Nucleus accumbens (tissue), 56 donors: ENCODE measurements around the gene CDKAL1.

Experiments used
- DNase-seq, 56 donors: peaks; one replicate each; lab custom pipeline; 2025; lab: John Stamatoyannopoulos, UW

The CDKAL1 gene

GRCh38 chr6:20856681-20857288 lies 322.5 kb downstream of the CDKAL1 start:
- DNase-seq, result no peak

GRCh38 chr6:20861481-20861880 lies 327.2 kb downstream of the CDKAL1 start:
- DNase-seq, result no peak

- no peak for DNase-seq
These were observed 331.8 kb downstream of the CDKAL1 start for GRCh38 chr6:20866036-20866435.

GRCh38 chr6:20866935-20867703 lies 332.9 kb downstream of the CDKAL1 start:
- DNase-seq, result no peak

GRCh38 chr6:20868397-20869096 lies 334.3 kb downstream of the CDKAL1 start:
- DNase-seq, result peak in 1 of 56 donors; percentile 2

- DNase-seq, result no peak
These were observed 335.8 kb downstream of the CDKAL1 start for GRCh38 chr6:20870021-20870420.

GRCh38 chr6:20870493-20870892 lies 336.2 kb downstream of the CDKAL1 start:
- DNase-seq, result no peak

- DNase-seq, result no peak
These were observed 339.4 kb downstream of the CDKAL1 start for GRCh38 chr6:20873425-20874190.

GRCh38 chr6:20875369-20875963 lies 341.2 kb downstream of the CDKAL1 start:
- no peak for DNase-seq

GRCh38 chr6:20876036-20876435 lies 341.8 kb downstream of the CDKAL1 start:
- DNase-seq, result no peak

GRCh38 chr6:20876561-20876960 lies 342.3 kb downstream of the CDKAL1 start:
- DNase-seq, result no peak

GRCh38 chr6:20877008-20877937 lies 343.0 kb downstream of the CDKAL1 start:
- peak in 1 of 56 donors; percentile 1 for DNase-seq

- DNase-seq, result no peak
These were observed 344.9 kb downstream of the CDKAL1 start for GRCh38 chr6:20879121-20879520.

- DNase-seq, result no peak
These were observed 345.3 kb downstream of the CDKAL1 start for GRCh38 chr6:20879526-20879925.

- no peak for DNase-seq
These were observed 347.1 kb downstream of the CDKAL1 start for GRCh38 chr6:20881365-20881764.

- DNase-seq, result no peak
These were observed 347.8 kb downstream of the CDKAL1 start for GRCh38 chr6:20882014-20882413.

GRCh38 chr6:20885076-20885475 lies 350.8 kb downstream of the CDKAL1 start:
- DNase-seq, result no peak

GRCh38 chr6:20891161-20891560 lies 356.9 kb downstream of the CDKAL1 start:
- DNase-seq, result no peak

GRCh38 chr6:20892365-20892764 lies 358.1 kb downstream of the CDKAL1 start:
- DNase-seq, result no peak
